Measurements from ENCODE around the gene PGP.

The PGP gene

GRCh38 chr16:2194166-2194834, 20.3 kb downstream of the PGP start:
- no peak for TF ChIP-seq EZH2 (optimal IDR thresholded peaks at IDR 0.05; ENCODE audit: low read depth, low read length)
- no peak for TF ChIP-seq CTCF (IDR thresholded peaks at IDR 0.05; ENCODE audit: low read length)
- TF ChIP-seq EZH2phosphoT487 (IDR thresholded peaks at IDR 0.05; ENCODE audit: low read length) = no peak
- Histone ChIP-seq H3K36me3 (replicated peaks; ENCODE audit: insufficient read depth, low read length) (no peaks in the 10 kb centered on the region), H3K4me2 (ENCODE audit: low read depth, low read length) (no peak overlapping the region), H4K20me1 (ENCODE audit: insufficient read depth, low read length) (no peaks in the 10 kb centered on the region), H3K9me2 (replicated peaks; ENCODE audit: insufficient read depth, low read length) (no peaks in the 10 kb centered on the region), H3K27ac (ENCODE audit: low read length) (no peak overlapping the region), H2AFZ (ENCODE audit: low read length) (no peak overlapping the region), H3K4me1 (ENCODE audit: low read length) (no peaks in the 10 kb centered on the region), H3F3A (ENCODE audit: insufficient read depth, low read length) (no peaks in the 10 kb centered on the region), H3K9ac (ENCODE audit: low read length) (no peak overlapping the region), H3K4me3 (ENCODE audit: low read length) (no peak overlapping the region), H3K79me2 (ENCODE audit: low read length) (no peaks in the 10 kb centered on the region), H3K27me3 (replicated peaks; ENCODE audit: insufficient read depth, low read length) (peaks cover 84% of the 10 kb centered on the region), H3K9me3 (replicated peaks; ENCODE audit: insufficient read depth, low read length) (no peaks in the 10 kb centered on the region)
- DNase-seq = no peak

GRCh38 chr16:2191446-2191706, 23.3 kb downstream of the PGP start:
- TF ChIP-seq EZH2phosphoT487 (IDR thresholded peaks at IDR 0.05; ENCODE audit: low read length) (no peak), EZH2 (optimal IDR thresholded peaks at IDR 0.05; ENCODE audit: low read depth, low read length) (no peak)

GRCh38 chr16:2190659-2191445, 23.8 kb downstream of the PGP start:
- H3K9ac ChIP-seq (ENCODE audit: low read length) = no peak overlapping the region
- H3K4me1 ChIP-seq (ENCODE audit: low read length) = no peaks in the 10 kb centered on the region
- H3F3A ChIP-seq (ENCODE audit: insufficient read depth, low read length) = no peaks in the 10 kb centered on the region
- H3K9me2 ChIP-seq (replicated peaks; ENCODE audit: insufficient read depth, low read length) = no peaks in the 10 kb centered on the region
- H4K20me1 ChIP-seq (ENCODE audit: insufficient read depth, low read length) = no peaks in the 10 kb centered on the region
- peaks cover 88% of the 10 kb centered on the region for H3K27me3 ChIP-seq (replicated peaks; ENCODE audit: insufficient read depth, low read length)
- no peaks in the 10 kb centered on the region for H3K79me2 ChIP-seq (ENCODE audit: low read length)
- no peak overlapping the region for H3K4me3 ChIP-seq (ENCODE audit: low read length)
- TF ChIP-seq EZH2 (optimal IDR thresholded peaks at IDR 0.05; ENCODE audit: low read depth, low read length) (no peak), EZH2phosphoT487 (IDR thresholded peaks at IDR 0.05; ENCODE audit: low read length) (no peak), CTCF (IDR thresholded peaks at IDR 0.05; ENCODE audit: low read length) (no peak)
- no peaks in the 10 kb centered on the region for H3K9me3 ChIP-seq (replicated peaks; ENCODE audit: insufficient read depth, low read length)
- H3K27ac ChIP-seq (ENCODE audit: low read length) = no peak overlapping the region
- H2AFZ ChIP-seq (ENCODE audit: low read length) = no peak overlapping the region
- no peak overlapping the region for H3K4me2 ChIP-seq (ENCODE audit: low read depth, low read length)
- no peaks in the 10 kb centered on the region for H3K36me3 ChIP-seq (replicated peaks; ENCODE audit: insufficient read depth, low read length)
- no peak for DNase-seq

More at GRCh38 chr16:2191446-2191706, 23.3 kb downstream of the PGP start:
- Histone ChIP-seq H3K4me1 (ENCODE audit: low read length) (no peaks in the 10 kb centered on the region), H3K9ac (ENCODE audit: low read length) (no peak overlapping the region), H3K27ac (ENCODE audit: low read length) (no peak overlapping the region), H3K36me3 (replicated peaks; ENCODE audit: insufficient read depth, low read length) (no peaks in the 10 kb centered on the region), H3K27me3 (replicated peaks; ENCODE audit: insufficient read depth, low read length) (peaks cover 84% of the 10 kb centered on the region), H4K20me1 (ENCODE audit: insufficient read depth, low read length) (no peaks in the 10 kb centered on the region), H3K79me2 (ENCODE audit: low read length) (no peaks in the 10 kb centered on the region), H3K4me3 (ENCODE audit: low read length) (no peak overlapping the region), H2AFZ (ENCODE audit: low read length) (no peak overlapping the region), H3K4me2 (ENCODE audit: low read depth, low read length) (no peak overlapping the region), H3K9me3 (replicated peaks; ENCODE audit: insufficient read depth, low read length) (no peaks in the 10 kb centered on the region), H3K9me2 (replicated peaks; ENCODE audit: insufficient read depth, low read length) (no peaks in the 10 kb centered on the region), H3F3A (ENCODE audit: insufficient read depth, low read length) (no peaks in the 10 kb centered on the region)
- DNase-seq = no peak

Data from MM.1S (cell line).